HG03565 (cell line): ENCODE results near the gene GRAMD4.

Experiments
- ATAC-seq: cut with Tn5 transposase; IDR thresholded peaks from one replicate; pipeline ENCODE4 v1.9.1; 2021; ENCODE audit warnings: mild to moderate bottlenecking, moderate library complexity; ENCODE audit not compliant: unreplicated experiment

The GRAMD4 gene

GRCh38 chr22:46582281-46582933 lies 37.8 kb upstream of the GRAMD4 start:
- no peak for ATAC-seq

- no peak for ATAC-seq
Observed at GRCh38 chr22:46583571-46583970, 36.6 kb upstream of the GRAMD4 start.

- ATAC-seq = no peak
Observed at GRCh38 chr22:46584081-46584921, 35.9 kb upstream of the GRAMD4 start.

GRCh38 chr22:46585340-46586122 lies 34.7 kb upstream of the GRAMD4 start:
- no peak for ATAC-seq

- ATAC-seq = no peak
Observed at GRCh38 chr22:46586123-46586519, 34.1 kb upstream of the GRAMD4 start.

- ATAC-seq = no peak
Observed at GRCh38 chr22:46586531-46587011, 33.6 kb upstream of the GRAMD4 start.

- ATAC-seq = peak; percentile 36
Observed at GRCh38 chr22:46587061-46587460, 33.1 kb upstream of the GRAMD4 start.

- ATAC-seq = peak; percentile 43
Observed at GRCh38 chr22:46587492-46588278, 32.5 kb upstream of the GRAMD4 start.

- no peak for ATAC-seq
Observed at GRCh38 chr22:46588279-46589140, 31.7 kb upstream of the GRAMD4 start.

GRCh38 chr22:46589141-46589748 lies 30.9 kb upstream of the GRAMD4 start:
- no peak for ATAC-seq

- ATAC-seq = no peak
Observed at GRCh38 chr22:46589871-46590271, 30.3 kb upstream of the GRAMD4 start.

- ATAC-seq = no peak
Observed at GRCh38 chr22:46590334-46590733, 29.9 kb upstream of the GRAMD4 start.

GRCh38 chr22:46591930-46592329 lies 28.3 kb upstream of the GRAMD4 start:
- ATAC-seq = no peak

- ATAC-seq = no peak
Observed at GRCh38 chr22:46592390-46592872, 27.8 kb upstream of the GRAMD4 start.

- ATAC-seq = no peak
Observed at GRCh38 chr22:46593211-46593681, 26.9 kb upstream of the GRAMD4 start.

GRCh38 chr22:46593996-46594946 lies 25.9 kb upstream of the GRAMD4 start:
- no peak for ATAC-seq

GRCh38 chr22:46594947-46595298 lies 25.3 kb upstream of the GRAMD4 start:
- ATAC-seq = no peak

GRCh38 chr22:46595545-46595944 lies 24.6 kb upstream of the GRAMD4 start:
- no peak for ATAC-seq
